ENCODE measurements around the gene KCNH4. TPM values are rescaled to one million over a fixed set of nuclear protein-coding genes. Genes with fewer than 3 reads are reported as not detected.

Gene KCNH4
- total and polyA plus RNA-seq, 9 of the 15 experiments (the other 6 are each of a cell fraction or from before 2014, with no cell fraction given), result 0.10 to 1.8 (median 0.50) TPM

DNA sequence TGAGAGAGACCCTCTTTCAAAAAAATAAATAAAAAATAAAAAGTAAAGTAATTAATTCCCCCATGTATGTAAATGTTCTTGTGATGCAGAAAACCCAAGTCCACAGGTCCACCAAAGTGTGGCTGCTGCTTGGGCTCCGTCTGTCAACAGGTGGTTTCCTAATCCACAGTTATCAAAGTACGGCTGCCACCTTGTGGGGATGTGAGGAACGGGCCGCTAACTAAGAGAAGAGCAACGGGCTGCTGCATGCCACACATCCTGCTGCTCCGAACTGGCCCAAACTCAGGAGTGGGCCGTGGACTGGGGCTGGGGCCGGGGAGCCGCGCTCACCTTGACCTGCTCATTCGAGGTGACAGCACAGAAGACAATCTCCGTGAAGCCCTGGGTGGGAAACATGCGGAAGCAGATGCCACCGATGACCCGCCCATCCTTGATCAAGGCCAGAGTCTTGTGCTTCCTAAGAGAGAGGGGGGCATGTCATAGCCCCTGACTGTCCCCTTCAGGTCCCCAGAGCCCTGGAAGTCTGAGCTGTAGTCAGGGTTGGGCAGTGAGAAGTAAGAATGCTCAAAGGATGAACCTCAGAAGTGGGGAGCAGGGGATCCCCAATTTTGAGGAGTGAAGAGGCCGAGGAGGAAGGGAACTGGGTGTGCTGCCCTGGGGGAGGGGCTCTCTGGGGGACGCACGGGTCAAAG lies 64.1 kb downstream of the KCNH4 start (continued):
- TF ChIP-seq ILF3 (IDR thresholded peaks at IDR 0.05; ENCODE audit: borderline replicate concordance), result no peak
- TF ChIP-seq, protein P1, sequence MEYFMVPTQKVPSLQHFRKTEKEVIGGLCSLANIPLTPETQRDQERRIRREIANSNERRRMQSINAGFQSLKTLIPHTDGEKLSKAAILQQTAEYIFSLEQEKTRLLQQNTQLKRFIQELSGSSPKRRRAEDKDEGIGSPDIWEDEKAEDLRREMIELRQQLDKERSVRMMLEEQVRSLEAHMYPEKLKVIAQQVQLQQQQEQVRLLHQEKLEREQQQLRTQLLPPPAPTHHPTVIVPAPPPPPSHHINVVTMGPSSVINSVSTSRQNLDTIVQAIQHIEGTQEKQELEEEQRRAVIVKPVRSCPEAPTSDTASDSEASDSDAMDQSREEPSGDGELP (CRISPR knock-in tag; IDR thresholded peaks at IDR 0.05; ENCODE audit: borderline replicate concordance), result peak; percentile 28; the same call in 1 of the 2 replicates
- TF ChIP-seq TEAD4 (IDR thresholded peaks at IDR 0.05; ENCODE audit: low read length), result peak; percentile 27; the same call in 1 of the 2 replicates
- TF ChIP-seq TEAD4 (CRISPR knock-in tag; IDR thresholded peaks at IDR 0.05; ENCODE audit: borderline replicate concordance), result no peak
- TF ChIP-seq, protein P2, sequence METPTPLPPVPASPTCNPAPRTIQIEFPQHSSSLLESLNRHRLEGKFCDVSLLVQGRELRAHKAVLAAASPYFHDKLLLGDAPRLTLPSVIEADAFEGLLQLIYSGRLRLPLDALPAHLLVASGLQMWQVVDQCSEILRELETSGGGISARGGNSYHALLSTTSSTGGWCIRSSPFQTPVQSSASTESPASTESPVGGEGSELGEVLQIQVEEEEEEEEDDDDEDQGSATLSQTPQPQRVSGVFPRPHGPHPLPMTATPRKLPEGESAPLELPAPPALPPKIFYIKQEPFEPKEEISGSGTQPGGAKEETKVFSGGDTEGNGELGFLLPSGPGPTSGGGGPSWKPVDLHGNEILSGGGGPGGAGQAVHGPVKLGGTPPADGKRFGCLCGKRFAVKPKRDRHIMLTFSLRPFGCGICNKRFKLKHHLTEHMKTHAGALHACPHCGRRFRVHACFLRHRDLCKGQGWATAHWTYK (CRISPR knock-in tag; IDR thresholded peaks at IDR 0.05), result 0 out of 2 replicates have a peak, but pooled peaks have one; percentile 25
- TF ChIP-seq, protein P3, sequence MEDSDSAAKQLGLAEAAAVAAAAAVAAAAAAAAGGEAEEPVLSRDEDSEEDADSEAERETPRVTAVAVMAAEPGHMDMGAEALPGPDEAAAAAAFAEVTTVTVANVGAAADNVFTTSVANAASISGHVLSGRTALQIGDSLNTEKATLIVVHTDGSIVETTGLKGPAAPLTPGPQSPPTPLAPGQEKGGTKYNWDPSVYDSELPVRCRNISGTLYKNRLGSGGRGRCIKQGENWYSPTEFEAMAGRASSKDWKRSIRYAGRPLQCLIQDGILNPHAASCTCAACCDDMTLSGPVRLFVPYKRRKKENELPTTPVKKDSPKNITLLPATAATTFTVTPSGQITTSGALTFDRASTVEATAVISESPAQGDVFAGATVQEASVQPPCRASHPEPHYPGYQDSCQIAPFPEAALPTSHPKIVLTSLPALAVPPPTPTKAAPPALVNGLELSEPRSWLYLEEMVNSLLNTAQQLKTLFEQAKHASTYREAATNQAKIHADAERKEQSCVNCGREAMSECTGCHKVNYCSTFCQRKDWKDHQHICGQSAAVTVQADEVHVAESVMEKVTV (CRISPR knock-in tag; IDR thresholded peaks at IDR 0.05), result peak; percentile 65
- no peak for TF ChIP-seq HCFC1 (IDR thresholded peaks at IDR 0.05; ENCODE audit: low read depth, low read length)
- TF ChIP-seq NR2C2 (CRISPR knock-in tag; IDR thresholded peaks at IDR 0.05), result no peak
- no peak for TF ChIP-seq NR2C2 (tag; IDR thresholded peaks at IDR 0.05)
- TF ChIP-seq, protein P4, sequence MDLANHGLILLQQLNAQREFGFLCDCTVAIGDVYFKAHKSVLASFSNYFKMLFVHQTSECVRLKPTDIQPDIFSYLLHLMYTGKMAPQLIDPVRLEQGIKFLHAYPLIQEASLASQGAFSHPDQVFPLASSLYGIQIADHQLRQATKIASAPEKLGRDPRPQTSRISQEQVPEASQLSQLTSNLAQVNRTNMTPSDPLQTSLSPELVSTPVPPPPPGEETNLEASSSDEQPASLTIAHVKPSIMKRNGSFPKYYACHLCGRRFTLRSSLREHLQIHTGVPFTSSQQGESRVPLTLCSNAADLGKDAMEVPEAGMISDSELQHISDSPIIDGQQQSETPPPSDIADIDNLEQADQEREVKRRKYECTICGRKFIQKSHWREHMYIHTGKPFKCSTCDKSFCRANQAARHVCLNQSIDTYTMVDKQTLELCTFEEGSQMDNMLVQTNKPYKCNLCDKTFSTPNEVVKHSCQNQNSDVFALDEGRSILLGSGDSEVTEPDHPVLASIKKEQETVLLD (IDR thresholded peaks at IDR 0.05), result no peak
- TF ChIP-seq NFIC (IDR thresholded peaks at IDR 0.05), result no peak
- peak; percentile 88 for TF ChIP-seq SMC3 (conservative IDR thresholded peaks at IDR 0.05; ENCODE audit: insufficient read depth, low read depth, low read length)
- TF ChIP-seq ZNF274 (IDR thresholded peaks at IDR 0.05; ENCODE audit: borderline replicate concordance, low read depth, low read length), result no peak
- TF ChIP-seq, protein P5, sequence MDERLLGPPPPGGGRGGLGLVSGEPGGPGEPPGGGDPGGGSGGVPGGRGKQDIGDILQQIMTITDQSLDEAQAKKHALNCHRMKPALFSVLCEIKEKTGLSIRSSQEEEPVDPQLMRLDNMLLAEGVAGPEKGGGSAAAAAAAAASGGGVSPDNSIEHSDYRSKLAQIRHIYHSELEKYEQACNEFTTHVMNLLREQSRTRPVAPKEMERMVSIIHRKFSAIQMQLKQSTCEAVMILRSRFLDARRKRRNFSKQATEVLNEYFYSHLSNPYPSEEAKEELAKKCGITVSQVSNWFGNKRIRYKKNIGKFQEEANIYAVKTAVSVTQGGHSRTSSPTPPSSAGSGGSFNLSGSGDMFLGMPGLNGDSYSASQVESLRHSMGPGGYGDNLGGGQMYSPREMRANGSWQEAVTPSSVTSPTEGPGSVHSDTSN (CRISPR knock-in tag; IDR thresholded peaks at IDR 0.05; ENCODE audit: low read depth), result no peak
- TF ChIP-seq, protein P5 (tag; conservative IDR thresholded peaks at IDR 0.05; ENCODE audit: low read depth), result peak; percentile 87
- TF ChIP-seq DACH1 (IDR thresholded peaks at IDR 0.05; ENCODE audit: partially characterized antibody), result no peak
- TF ChIP-seq ZNF583 (CRISPR knock-in tag; IDR thresholded peaks at IDR 0.05), result no peak
- TF ChIP-seq, protein P6, sequence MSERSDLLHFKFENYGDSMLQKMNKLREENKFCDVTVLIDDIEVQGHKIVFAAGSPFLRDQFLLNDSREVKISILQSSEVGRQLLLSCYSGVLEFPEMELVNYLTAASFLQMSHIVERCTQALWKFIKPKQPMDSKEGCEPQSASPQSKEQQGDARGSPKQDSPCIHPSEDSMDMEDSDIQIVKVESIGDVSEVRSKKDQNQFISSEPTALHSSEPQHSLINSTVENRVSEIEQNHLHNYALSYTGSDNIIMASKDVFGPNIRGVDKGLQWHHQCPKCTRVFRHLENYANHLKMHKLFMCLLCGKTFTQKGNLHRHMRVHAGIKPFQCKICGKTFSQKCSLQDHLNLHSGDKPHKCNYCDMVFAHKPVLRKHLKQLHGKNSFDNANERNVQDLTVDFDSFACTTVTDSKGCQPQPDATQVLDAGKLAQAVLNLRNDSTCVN (CRISPR knock-in tag; IDR thresholded peaks at IDR 0.05), result no peak
- no peak for TF ChIP-seq EWSR1 (IDR thresholded peaks at IDR 0.05; ENCODE audit: borderline replicate concordance, low read depth, partially characterized antibody)

Measured in K562 (cell line).